GM18873 (cell line): ENCODE results near the gene HAO2.
"Not testable (repeated sequence)": the region's sequence is repeated elsewhere in the genome, so short reads cannot be mapped to it uniquely, and the experiment has no call there.

Experiments used
- ATAC-seq: cut with Tn5 transposase; IDR thresholded peaks from one replicate; pipeline ENCODE4 v1.9.1; 2021; ENCODE audit warnings: mild to moderate bottlenecking, moderate library complexity, moderate number of reproducible peaks; ENCODE audit not compliant: unreplicated experiment, low FRiP score

Gene HAO2

GRCh38 chr1:119341372-119341947 is 27.1 kb upstream of the HAO2 start:
- no peak for ATAC-seq

- ATAC-seq = no peak
Observed at GRCh38 chr1:119345398-119345797, 23.2 kb upstream of the HAO2 start.

- peak; percentile 79 for ATAC-seq
Observed at GRCh38 chr1:119347858-119348257, 20.7 kb upstream of the HAO2 start.

GRCh38 chr1:119348941-119349340 is 19.6 kb upstream of the HAO2 start:
- no peak for ATAC-seq

GRCh38 chr1:119350866-119351265 is 17.7 kb upstream of the HAO2 start:
- ATAC-seq = not testable (repeated sequence)

- ATAC-seq = no peak
Observed at GRCh38 chr1:119351997-119352396, 16.6 kb upstream of the HAO2 start.

GRCh38 chr1:119353836-119354235 is 14.7 kb upstream of the HAO2 start:
- ATAC-seq = no peak

- ATAC-seq = no peak
Observed at GRCh38 chr1:119358636-119359035, 9.9 kb upstream of the HAO2 start.

GRCh38 chr1:119359730-119360129 is 8.9 kb upstream of the HAO2 start:
- no peak for ATAC-seq

- ATAC-seq = no peak
Observed at GRCh38 chr1:119361205-119361604, 7.4 kb upstream of the HAO2 start.

- no peak for ATAC-seq
Observed at GRCh38 chr1:119361620-119362344, 6.8 kb upstream of the HAO2 start.

- no peak for ATAC-seq
Observed at GRCh38 chr1:119363162-119363561, 5.4 kb upstream of the HAO2 start.

GRCh38 chr1:119364640-119365039 is 3.9 kb upstream of the HAO2 start:
- ATAC-seq = no peak

- ATAC-seq = no peak
Observed at GRCh38 chr1:119366424-119366823, 2.2 kb upstream of the HAO2 start.

GRCh38 chr1:119367432-119368124 is 1.0 kb upstream of the HAO2 start:
- no peak for ATAC-seq

- no peak for ATAC-seq
Observed at GRCh38 chr1:119370748-119371147, 2.2 kb downstream of the HAO2 start.

GRCh38 chr1:119371815-119372214 is 3.2 kb downstream of the HAO2 start:
- no peak for ATAC-seq

GRCh38 chr1:119372503-119373086 is 4.0 kb downstream of the HAO2 start:
- ATAC-seq = peak; percentile 47

- no peak for ATAC-seq
Observed at GRCh38 chr1:119373465-119373864, 4.9 kb downstream of the HAO2 start.

GRCh38 chr1:119374208-119374874 is 5.8 kb downstream of the HAO2 start:
- ATAC-seq = no peak

- peak; percentile 55 for ATAC-seq
Observed at GRCh38 chr1:119375366-119375765, 6.8 kb downstream of the HAO2 start.
